ENCODE measurements around the gene ADGRG7. TPM values are rescaled to one million over a fixed set of nuclear protein-coding genes. Genes with fewer than 3 reads are reported as not detected.

Gene ADGRG7
- total RNA-seq, 2 experiments from 2014 or later, result not detected

DNA sequence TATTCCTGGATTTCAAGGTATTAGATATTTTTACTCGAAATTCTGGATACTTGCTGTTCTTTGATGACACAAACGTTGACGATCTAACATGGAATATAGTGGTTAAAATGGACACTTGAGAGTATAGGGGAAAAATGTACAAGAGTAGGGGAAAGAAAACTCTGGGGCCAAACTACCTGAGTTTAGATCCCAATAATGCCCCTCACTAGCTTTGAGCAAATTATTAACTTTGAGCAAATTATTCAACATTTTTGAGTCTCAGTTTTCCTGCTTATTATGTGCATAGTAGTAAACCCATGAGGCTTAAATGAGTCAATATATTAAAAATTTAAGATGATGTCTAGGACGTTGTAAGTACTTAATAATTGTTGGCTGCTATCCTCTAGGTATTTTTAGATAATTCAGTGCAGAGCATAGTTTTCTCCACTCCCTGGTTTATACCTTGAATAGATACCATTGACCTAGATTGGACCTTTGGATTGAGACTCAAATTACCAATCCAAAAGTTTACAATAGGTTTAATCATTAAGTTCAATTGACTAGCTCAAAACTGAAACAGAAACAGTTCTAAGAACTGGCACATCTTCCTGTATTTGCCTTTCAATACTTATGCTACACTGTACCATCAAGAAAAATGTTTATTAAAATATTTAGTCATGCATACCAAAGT is 4.5 kb downstream of the ADGRG7 start:
- H3K9me3 ChIP-seq (ENCODE audit: low read length), result no peaks in the 10 kb centered on the region
- no peaks in the 10 kb centered on the region for H3K36me3 ChIP-seq (ENCODE audit: insufficient read depth, low read length)
- H3K4me1 ChIP-seq (ENCODE audit: insufficient read depth, low read length, poor library complexity, severe bottlenecking), result no peaks in the 10 kb centered on the region
- no peaks in the 10 kb centered on the region for H3K9me2 ChIP-seq (ENCODE audit: insufficient read depth, low read length)
- intact Hi-C loops (cut with micrococcal nuclease; ENCODE audit: unreplicated experiment), result no loop called here
- no peak overlapping the region for H3K4me2 ChIP-seq (ENCODE audit: low read length)
- TF ChIP-seq EZH2phosphoT487 (IDR thresholded peaks at IDR 0.05; ENCODE audit: borderline replicate concordance, low read depth, low read length), result no peak
- TF ChIP-seq, protein P1, sequence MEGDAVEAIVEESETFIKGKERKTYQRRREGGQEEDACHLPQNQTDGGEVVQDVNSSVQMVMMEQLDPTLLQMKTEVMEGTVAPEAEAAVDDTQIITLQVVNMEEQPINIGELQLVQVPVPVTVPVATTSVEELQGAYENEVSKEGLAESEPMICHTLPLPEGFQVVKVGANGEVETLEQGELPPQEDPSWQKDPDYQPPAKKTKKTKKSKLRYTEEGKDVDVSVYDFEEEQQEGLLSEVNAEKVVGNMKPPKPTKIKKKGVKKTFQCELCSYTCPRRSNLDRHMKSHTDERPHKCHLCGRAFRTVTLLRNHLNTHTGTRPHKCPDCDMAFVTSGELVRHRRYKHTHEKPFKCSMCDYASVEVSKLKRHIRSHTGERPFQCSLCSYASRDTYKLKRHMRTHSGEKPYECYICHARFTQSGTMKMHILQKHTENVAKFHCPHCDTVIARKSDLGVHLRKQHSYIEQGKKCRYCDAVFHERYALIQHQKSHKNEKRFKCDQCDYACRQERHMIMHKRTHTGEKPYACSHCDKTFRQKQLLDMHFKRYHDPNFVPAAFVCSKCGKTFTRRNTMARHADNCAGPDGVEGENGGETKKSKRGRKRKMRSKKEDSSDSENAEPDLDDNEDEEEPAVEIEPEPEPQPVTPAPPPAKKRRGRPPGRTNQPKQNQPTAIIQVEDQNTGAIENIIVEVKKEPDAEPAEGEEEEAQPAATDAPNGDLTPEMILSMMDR (conservative IDR thresholded peaks at IDR 0.05; ENCODE audit: low read length), result no peak
- H3K4me3 ChIP-seq (ENCODE audit: low read depth, low read length, poor library complexity, severe bottlenecking), result no peak overlapping the region
- DNase-seq (ENCODE audit: low spot score), result no peak
- H4K20me1 ChIP-seq (ENCODE audit: insufficient read depth, low read length), result no peaks in the 10 kb centered on the region
- ChIA-PET POLR2A (no interaction called here), CTCF (ENCODE audit: unreplicated experiment) (no interaction called here)
- H2AFZ ChIP-seq (ENCODE audit: low read length), result no peak overlapping the region
- H3K79me2 ChIP-seq (ENCODE audit: insufficient read depth, low read depth, low read length), result no peaks in the 10 kb centered on the region
- no peak overlapping the region for H3K27ac ChIP-seq (ENCODE audit: low read depth, low read length, poor library complexity, severe bottlenecking)
- BruUV-seq (replicated peaks), result no TSS peak

DNA sequence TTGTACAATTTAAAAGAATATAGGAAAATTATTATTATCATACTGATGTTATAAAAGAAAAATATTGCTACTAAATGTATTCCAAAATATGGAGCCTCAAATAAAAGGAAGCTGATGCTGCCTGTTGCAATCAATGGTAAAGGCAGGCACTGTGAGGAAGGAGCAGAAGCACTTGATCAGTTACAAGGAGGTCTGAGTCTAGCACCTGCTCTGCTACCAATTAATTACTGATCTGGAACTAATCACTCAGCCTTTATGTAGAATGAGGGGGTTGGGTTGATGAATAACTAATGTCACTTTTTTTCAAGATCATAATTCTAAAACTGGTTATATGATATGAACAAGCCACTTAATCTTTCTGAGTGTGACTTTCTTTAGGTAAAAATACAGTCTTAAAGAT is 5.5 kb downstream of the ADGRG7 start:
- no TSS peak for BruUV-seq (replicated peaks)
- Histone ChIP-seq H3K4me2 (ENCODE audit: low read length) (no peak overlapping the region), H3K9me2 (ENCODE audit: insufficient read depth, low read length) (no peaks in the 10 kb centered on the region), H3K4me3 (ENCODE audit: low read depth, low read length, poor library complexity, severe bottlenecking) (no peak overlapping the region), H3K36me3 (ENCODE audit: insufficient read depth, low read length) (no peaks in the 10 kb centered on the region), H3K27ac (ENCODE audit: low read depth, low read length, poor library complexity, severe bottlenecking) (no peak overlapping the region), H4K20me1 (ENCODE audit: insufficient read depth, low read length) (no peaks in the 10 kb centered on the region), H3K79me2 (ENCODE audit: insufficient read depth, low read depth, low read length) (no peaks in the 10 kb centered on the region), H2AFZ (ENCODE audit: low read length) (no peak overlapping the region), H3K9me3 (ENCODE audit: low read length) (no peaks in the 10 kb centered on the region), H3K4me1 (ENCODE audit: insufficient read depth, low read length, poor library complexity, severe bottlenecking) (no peaks in the 10 kb centered on the region)
- CTCF ChIA-PET (ENCODE audit: unreplicated experiment), result no interaction called here
- intact Hi-C loops (cut with micrococcal nuclease; ENCODE audit: unreplicated experiment), result no loop called here
- POLR2A ChIA-PET, result no interaction called here
- no peak for DNase-seq (ENCODE audit: low spot score)
- TF ChIP-seq EZH2phosphoT487 (IDR thresholded peaks at IDR 0.05; ENCODE audit: borderline replicate concordance, low read depth, low read length), result no peak
- TF ChIP-seq, protein P1 (conservative IDR thresholded peaks at IDR 0.05; ENCODE audit: low read length), result no peak

DNA sequence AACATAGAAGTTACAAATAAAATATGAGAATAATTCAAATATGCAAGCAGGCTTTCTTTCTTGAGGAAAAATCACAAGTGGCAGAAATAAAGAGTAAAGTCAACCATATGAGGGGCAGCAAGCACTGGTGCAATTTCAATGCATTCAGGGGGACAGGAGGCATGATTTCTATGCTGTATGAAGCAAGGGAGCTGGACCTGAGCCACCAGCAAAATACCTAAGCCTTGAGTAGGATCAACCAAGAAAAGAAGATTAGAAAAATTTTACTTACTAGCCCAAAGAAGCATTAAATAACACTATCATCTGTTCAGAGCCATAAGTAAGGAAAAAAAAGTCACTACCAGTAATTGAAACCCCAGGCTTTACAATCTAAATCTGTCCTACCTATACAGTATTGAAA is 6.3 kb downstream of the ADGRG7 start:
- H3K36me3 ChIP-seq (ENCODE audit: insufficient read depth, low read length), result no peaks in the 10 kb centered on the region
- no peak overlapping the region for H3K4me3 ChIP-seq (ENCODE audit: low read depth, low read length, poor library complexity, severe bottlenecking)
- POLR2A ChIA-PET, result no interaction called here
- H3K9me3 ChIP-seq (ENCODE audit: low read length), result no peaks in the 10 kb centered on the region
- TF ChIP-seq EZH2phosphoT487 (IDR thresholded peaks at IDR 0.05; ENCODE audit: borderline replicate concordance, low read depth, low read length), result no peak
- TF ChIP-seq, protein P1 (conservative IDR thresholded peaks at IDR 0.05; ENCODE audit: low read length), result no peak
- no peaks in the 10 kb centered on the region for H3K79me2 ChIP-seq (ENCODE audit: insufficient read depth, low read depth, low read length)
- H2AFZ ChIP-seq (ENCODE audit: low read length), result no peak overlapping the region
- H3K4me1 ChIP-seq (ENCODE audit: insufficient read depth, low read length, poor library complexity, severe bottlenecking), result no peaks in the 10 kb centered on the region
- intact Hi-C loops (cut with micrococcal nuclease; ENCODE audit: unreplicated experiment), result no loop called here
- no TSS peak for BruUV-seq (replicated peaks)
- H3K9me2 ChIP-seq (ENCODE audit: insufficient read depth, low read length), result no peaks in the 10 kb centered on the region
- H3K27ac ChIP-seq (ENCODE audit: low read depth, low read length, poor library complexity, severe bottlenecking), result no peak overlapping the region
- no peak for DNase-seq (ENCODE audit: low spot score)
- CTCF ChIA-PET (ENCODE audit: unreplicated experiment), result no interaction called here
- H4K20me1 ChIP-seq (ENCODE audit: insufficient read depth, low read length), result no peaks in the 10 kb centered on the region
- H3K4me2 ChIP-seq (ENCODE audit: low read length), result no peak overlapping the region

Measured in OCI-LY7 (cell line).